Right forelimb (tissue), 1 donor: Measurements from ENCODE around the gene SESN1.
"Not testable (repeated sequence)": the region's sequence is repeated elsewhere in the genome, so short reads cannot be mapped to it uniquely, and the experiment has no call there.

Source experiments
- DNase-seq: peaks from one replicate; pipeline ENCODE4 v3.0.0-alpha.2; 2018

The SESN1 gene

DNA sequence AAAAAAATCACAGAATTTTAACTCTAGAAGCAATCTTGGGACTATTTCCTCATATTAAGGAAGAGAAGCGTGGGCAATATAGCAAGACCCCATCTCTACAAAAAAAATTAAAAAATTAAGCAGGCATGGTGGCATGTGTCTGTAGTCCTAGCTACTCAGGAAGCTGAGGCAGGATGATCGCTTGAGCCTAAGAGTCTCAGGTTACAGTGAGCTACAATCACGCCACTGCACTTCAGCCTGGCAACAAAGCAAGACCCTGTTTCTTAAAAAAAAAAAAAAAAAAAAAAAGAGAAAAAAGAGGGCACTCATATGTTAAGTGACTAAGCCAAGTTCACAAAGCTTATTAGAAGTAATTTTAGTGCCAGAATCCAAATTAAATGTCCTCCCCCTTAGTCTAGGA is 100.8 kb downstream of the SESN1 start:
- DNase-seq = no peak

DNA sequence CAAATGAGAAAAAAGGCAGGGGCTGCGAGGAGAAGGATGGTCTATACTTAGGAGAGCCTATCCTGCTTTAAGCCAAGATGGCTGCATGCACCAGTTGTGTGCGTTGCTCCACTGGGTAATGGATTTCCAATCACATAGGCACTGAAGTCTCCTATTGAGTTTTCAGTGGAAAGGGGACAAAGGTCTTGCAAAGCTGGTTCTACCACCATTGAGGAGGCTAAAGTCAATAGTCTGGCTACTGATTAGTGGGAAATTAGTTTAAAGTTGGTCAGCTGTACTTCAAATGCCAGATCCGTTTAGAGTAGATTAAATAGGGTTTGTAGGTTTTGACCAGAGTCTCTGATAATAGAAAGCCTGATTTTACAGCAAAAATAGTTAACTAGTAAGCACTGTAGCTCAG is 104.9 kb downstream of the SESN1 start:
- DNase-seq = no peak

DNA sequence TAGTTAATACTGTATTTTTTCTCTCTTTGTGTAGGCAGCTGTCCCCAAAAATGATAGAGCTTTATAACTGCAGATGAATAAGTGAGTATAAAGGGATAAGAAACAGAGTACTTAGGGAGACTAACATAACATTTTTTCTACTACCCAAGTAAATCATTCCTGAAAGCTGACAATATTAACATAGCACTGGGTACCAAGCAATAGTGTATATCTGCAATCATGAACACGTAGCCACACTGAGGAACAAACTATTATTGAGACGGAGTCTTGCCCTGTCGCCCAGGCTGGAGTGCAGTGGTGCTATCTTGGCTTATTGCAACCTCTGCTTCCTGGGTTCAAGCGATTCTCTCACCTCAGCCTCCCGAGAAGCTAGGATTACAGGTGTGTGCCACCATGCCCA is 105.9 kb downstream of the SESN1 start:
- no peak for DNase-seq

DNA sequence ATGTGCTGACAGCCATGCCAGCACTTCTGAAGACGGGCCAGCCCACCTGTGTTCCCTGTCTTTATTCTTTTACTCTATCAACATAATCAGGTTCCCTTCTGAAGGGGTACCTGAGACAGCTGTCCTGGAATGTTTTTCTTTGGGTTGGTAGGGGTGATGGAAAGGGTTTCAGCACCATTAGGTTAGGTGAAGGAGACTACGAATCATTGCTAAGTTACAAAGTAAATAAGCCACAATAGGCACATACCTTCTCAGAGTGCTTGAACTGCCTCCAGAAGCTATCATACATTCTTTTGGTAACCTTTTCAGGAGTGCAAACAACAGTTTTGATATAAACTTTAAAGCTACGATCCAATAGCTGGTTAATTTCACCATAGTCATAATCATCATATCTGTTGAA is 106.3 kb downstream of the SESN1 start:
- no peak for DNase-seq

DNA sequence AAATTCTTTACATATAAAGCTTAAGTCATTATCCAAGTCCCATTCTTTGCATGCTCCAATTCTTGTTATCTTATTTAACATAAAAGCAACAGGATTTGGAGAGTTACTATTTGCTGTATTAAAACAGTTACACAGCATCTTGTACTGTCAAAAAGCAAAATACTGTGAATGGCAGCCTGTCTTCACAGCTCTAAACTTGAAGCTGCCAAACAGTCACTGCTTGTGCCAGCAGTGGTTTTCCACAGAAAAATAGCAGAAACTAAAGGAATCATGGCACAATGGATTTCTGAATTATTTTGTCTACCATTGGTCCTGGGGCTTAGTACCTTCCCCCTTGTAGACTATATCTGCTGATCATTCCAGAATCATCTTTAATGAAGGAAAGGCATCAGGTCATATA is 107.5 kb downstream of the SESN1 start:
- no peak for DNase-seq

DNA sequence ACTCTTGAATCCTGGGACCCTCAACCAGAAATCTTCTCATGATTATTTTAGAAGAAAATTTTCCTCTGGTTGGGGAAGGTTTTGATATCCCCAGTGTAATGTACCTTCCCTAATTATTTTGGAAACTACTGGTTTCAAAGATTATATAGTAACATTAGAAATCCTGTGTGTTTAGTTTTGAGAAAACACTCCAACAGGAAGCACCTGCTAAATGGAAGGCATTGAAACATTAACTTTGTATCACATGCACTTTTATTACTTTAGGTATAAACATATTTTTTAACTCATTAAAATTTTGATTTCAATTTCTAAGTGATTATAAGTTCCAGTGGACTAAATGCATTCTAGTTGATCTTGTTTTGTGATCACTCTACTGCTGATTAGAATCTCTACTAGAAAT is 109.3 kb downstream of the SESN1 start:
- DNase-seq = no peak

DNA sequence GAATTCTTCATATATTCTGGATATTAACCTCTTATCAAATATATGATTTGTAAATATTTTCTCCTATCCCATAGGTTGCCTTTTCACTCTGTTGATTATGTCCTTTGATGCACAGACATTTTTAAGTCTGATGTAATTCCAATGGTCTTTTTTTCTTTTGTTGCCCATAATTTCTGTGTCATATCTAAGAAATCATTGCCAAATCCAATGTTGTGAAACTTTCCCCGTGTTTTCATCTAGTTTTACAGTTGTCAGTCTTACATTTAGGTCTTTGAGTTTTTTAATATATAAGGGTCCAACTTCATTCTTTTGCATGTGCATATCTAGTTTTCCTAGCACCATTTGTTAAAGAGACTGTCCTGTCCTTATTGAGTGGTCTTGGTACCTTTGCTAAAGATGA is 111.5 kb downstream of the SESN1 start:
- no peak for DNase-seq

DNA sequence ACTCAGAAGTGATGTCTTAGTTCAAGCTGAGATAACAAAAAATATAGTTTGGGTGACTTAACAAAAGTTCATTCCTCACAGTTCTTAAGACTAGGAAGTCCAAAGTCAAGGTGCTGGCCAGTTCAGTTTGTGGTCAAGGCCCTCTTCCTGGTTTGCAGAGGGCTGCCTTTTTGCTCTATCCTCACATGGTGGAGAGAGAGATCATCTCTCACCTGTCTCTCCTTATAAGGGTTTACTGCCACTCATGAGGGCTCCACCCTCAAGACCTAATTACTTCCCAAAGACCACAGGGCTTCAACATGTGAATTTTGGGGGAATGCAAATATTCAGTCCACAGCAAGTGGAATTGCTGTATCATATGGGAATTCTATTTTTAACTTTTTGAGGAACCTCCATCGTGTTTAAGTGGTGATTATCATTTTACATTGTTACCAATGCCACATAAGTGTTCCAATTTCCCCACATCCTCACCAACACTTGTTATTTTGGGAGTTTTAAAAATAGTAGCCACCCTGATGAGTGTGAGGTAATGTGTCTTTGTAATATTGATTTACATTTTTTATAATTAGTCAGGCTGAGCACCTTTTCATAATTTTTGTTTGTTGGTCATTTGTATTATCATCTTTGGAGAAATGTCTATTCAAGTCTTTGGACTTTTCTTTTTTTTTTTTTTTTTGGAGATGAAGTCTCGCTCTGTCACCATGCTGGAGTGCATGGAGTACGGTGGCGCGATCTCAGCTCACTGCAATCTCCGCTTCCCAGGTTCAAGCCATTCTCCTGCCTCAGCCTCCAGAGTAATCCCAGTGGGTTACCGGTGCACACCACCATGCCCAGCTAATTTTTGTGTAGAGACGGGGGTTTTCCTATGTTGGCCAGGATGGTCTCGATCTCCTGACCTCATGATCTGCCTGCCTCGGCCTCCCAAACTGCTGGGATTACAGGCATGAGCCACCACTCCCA is 112.2 kb downstream of the SESN1 start:
- no peak for DNase-seq

DNA sequence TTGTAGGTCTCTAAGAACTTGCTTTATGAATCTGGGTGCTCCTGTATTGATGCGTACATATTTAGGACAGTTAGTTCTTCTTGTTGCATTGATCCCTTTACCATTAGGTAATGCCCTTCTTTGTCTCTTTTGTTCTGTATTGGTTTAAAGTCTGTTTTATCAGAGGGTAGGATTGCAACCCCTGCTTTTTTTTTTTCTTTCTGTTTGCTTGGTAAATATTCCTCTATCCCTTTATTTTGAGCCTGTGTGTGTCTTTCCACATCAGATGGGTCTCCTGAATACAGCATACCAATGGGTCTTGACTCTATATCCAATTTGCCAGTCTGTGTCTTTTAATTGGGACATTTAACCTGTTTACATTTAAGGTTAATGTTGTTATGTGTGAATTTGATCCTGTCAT is 116.0 kb downstream of the SESN1 start:
- DNase-seq = not testable (repeated sequence)

DNA sequence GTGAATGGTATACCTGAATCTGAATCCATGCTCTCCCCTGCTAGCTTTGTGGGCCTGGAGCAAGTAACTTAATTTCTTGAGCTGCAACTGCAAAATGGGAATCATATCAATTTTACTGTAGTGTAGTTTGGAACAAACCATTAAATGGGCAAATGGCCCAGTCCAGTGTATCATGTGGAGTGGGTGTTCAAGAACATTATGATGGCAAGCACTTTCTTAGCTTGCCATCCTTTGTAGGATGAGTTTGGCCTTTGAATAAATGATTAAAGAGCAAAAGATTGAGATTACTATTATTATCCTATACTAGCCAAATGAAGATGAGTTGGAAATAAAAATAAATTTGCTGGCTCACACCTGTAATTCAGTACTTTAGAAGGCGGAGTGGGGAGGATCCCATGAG is 120.4 kb downstream of the SESN1 start:
- no peak for DNase-seq

DNA sequence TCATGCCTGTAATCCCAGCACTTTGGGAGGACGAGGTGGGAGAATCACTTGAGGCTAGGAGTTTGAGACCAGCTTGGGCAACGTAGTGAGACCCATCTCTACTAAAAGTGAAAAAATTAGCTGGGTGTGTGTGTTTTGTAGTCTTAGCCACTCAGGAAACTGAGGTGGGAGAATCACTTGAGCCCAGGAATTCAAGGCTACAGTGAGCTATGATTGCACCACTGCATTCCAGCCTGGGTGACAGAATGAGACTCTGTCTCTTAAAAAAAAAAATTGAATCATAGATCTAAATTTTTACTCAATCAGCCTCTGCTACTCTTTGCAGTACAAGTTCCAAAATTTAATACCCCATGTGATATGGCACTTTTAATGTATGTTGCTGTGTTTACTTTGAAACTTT is 124.9 kb downstream of the SESN1 start:
- no peak for DNase-seq

DNA sequence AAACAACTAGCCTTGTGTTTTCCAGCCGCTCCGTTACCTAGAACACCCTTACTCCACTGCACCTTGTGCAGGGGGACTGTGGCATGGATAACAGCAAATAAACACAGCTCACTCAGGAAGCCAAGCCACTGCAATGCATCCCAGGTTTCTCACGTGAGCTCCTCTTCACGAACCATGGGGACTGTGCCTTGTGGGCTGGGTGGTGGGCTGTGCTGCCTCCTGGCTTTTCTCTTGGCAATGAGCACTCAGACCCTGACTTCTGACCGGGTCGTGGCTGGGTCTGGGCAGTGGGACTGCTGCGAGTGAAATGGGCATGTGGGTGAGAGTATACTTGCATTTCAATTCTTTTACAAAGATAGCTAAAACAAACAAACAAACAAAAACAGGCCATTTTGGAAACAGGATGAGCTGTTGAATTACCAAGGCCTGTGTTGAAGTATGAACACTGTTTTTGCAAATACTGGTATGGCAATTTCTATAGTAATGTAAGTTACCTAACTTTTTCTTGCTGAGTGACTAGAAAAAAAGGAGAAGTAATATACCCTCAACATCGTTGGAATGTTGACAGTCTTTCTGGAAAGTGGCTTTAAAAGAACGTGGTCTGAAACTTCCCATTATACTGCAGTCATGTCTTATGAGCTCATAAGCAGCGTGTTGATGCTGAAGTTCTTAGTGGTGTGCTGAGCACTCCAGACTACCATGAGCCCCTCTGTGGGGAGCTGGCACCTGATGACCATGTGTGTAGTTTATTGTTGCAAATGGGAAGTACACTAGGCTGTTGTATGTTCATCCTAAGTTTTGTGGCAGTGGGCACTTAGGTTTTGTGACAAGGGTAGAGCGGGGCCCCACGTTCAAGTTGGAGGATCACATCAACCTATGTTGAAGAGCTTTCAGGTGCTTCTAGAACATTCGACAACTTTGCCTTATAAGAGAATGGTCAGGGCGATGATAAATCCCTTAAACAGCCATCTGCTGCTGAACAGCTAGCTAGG is 126.0 kb downstream of the SESN1 start:
- no peak for DNase-seq

DNA sequence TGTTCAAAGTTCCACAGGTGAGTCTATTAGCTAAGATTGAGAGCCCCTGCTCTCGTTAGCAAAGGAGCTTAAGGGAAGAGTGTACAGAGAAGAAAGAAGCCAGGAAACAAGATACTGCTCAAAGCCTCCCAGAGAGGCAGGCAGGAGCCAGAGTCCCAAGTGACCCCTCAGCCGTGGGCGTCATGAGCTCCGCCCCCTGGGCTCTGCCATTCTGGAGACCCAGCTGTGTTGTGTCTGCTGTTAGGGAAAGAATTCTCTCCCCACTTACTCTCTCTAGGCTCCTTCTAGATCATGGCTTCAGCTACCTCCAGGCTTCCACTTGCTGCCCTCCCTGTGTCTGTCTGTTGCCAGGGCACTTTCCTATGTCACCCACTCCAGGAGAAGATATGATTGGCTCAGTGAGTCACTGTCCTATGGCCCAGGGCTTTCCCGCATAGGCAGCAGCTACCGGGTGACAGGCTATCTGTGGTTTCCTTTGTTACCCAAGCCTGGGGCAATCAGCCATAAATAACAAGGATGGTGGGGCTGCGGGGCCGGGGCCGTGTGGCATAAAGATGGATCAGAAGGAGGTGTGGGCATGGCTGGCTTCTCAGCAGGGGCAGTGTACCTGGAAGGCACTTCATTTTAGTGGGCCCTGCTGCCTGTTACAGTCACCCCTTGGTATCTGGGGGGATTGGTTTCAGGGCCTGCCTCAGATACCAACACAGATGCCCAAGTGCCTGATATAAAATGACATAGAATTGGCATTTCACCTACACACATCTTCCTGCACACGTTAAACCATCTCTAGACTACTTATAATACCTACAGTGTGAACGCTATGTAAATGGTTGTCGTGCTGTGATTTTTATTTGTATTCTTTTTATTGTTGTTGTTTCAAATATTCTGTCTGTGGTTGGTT is 127.5 kb downstream of the SESN1 start:
- DNase-seq = no peak

DNA sequence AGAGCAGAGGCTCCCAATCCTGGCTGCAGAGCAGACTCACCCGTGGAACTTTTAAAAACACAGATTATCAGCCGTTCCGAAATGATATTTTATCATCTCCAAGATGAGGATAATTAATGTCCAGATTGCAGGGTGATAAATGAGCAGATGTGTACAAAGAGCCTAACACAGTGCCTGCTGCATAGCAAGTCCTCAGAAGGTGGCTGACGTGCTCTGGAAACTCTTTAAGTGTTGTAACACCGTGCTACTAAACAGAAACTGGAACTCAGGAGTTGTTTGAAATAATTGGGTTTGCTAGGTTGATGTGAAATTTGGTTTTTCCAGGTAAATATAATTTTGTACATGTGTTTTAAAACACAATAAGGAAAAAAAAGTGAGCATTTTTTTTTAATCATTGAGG is 128.4 kb downstream of the SESN1 start:
- no peak for DNase-seq

DNA sequence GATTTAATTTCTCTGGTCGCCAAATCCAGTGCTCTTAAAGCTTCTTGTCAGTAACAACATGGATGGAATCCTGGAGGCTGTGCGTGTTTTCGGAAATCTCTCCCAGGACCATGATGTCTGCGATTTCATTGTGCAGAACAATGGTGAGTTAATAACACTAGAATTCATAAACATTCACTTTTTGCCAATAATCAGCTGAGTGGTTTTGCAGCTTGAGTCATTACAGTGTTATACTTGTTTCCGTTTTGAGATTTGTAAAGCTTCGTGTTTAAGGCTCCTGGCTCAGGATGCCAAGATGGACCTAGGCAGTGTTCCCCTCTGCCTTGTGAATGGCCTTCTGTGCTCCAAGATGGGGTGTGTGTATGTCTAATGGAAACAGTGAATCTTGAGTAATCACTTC is 132.7 kb downstream of the SESN1 start:
- DNase-seq = no peak

DNA sequence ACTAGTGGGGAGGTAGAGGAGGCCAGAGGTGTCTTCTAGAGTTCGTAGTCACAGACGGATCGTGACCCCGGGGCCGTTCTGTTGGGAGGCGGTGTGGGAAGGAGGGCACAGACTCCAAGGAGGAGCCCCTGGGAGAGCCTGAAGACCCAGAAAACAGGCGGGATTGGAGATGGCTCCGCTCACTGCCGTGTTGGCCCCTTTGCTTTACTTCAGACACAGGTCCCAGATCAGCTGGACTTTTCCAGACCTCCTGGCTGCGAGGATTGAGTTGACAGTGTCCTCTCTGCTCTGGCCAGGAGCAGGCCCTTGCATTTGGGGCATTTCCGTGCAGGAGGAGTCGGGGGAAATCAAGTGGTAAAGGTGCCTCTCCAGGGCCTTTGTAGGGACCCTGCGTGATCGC is 133.6 kb downstream of the SESN1 start:
- no peak for DNase-seq

DNA sequence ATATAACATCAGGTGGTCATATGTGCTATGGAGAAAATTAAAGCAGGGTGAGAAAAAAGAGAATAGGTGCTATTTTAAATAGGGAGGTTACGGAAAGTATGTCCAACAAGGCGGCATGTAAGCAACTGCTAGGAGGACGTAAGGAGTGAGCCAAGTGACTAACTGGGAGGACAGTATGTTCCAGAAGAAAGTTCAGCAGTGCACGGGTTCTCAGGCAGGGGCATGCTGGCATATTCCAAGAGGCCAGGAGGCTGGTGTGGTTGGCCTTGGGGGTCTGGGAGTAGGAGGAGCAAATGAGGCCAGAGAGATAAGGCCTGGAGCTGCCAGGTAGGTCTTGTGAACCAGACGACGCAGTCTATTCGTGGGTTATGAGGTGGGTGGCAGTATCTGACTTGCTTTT is 134.0 kb downstream of the SESN1 start:
- DNase-seq = no peak

DNA sequence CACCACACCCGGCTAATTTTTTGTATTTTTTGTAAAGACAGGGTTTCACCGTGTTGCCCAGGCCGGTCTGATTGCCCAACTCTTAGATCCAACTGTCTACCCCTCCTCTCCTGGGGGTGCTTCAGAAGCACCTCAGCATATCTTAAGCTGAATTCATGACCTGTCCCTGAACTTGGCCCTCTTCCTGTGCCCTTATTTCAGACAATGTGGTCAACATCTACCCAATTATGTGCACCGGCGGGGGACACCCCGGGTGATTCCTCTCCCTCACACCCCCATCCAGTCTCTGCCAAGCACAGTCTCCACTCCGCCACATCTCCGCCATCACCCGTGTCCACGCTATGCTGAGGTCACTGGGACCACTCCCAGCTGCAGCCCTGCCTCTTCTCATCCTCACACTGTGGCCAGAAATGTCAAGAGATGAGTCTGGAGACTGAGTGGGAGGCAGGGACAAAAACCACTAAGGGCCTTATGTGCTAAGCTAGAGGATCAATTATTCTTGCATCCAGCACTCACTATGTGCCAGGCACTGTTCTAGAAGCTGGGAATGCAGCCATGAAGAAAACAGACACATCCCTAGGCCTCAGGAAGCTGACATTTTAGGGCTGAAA is 134.6 kb downstream of the SESN1 start:
- no peak for DNase-seq

DNA sequence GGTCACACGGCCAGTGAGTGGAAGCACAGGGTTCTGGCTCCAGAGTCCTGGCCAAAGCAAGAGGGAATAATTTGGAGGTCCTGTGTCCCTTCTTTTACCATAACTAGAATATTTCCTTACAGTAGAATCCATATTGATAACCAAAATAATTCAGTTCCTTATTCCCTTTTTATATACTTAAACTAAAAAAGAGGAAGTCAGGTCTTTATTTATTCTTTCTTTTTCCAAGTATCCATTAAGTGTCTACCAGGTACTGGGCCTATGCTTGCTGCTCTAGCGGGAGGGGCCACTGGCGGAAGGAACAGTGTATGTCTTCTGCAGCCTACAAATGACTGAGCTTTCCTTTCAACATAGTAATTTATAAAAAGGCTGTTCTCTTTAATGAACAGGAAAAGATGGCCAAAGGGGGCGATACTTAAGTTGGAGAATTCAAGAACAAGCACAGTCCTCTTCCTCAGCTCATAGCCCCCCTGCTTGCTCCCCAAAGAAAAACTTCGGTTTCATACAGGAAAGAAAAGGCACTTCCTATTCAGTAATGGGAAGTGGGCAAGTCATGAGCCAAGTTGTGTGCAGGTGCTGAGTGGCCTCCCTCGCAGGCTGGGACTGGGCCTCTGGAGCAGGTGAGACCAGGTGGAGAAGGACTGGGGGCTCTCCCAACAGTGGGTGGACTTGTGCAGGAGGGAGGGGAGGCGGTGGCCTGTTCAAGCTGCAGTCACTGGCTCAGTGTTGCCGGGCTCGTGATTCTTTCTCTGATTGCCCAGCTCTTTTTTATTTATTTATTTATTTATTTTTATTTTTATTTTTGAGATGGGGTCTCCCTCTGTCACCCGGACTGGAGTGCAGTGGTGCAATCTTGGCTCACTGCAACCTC is 135.5 kb downstream of the SESN1 start:
- no peak for DNase-seq

DNA sequence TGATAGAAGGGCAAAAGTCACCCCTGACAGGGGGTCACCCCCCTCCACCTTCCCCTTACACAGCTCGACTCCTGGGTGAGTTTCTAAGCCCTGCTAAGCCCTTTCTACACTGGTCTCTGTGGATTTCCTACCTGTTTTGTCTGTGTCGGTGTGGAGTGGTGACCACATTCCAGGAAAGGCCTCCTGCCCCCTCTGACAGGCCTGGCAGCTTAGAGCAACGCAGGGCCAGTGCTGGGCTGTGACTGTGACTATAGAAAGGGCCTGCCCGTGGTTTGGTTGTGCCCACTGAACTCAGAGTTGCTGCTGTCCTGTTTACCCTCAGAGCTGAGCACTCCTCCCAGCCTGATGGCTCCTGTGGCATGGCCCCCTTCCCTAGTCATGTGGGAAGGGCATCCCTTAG is 137.4 kb downstream of the SESN1 start:
- DNase-seq = no peak

DNA sequence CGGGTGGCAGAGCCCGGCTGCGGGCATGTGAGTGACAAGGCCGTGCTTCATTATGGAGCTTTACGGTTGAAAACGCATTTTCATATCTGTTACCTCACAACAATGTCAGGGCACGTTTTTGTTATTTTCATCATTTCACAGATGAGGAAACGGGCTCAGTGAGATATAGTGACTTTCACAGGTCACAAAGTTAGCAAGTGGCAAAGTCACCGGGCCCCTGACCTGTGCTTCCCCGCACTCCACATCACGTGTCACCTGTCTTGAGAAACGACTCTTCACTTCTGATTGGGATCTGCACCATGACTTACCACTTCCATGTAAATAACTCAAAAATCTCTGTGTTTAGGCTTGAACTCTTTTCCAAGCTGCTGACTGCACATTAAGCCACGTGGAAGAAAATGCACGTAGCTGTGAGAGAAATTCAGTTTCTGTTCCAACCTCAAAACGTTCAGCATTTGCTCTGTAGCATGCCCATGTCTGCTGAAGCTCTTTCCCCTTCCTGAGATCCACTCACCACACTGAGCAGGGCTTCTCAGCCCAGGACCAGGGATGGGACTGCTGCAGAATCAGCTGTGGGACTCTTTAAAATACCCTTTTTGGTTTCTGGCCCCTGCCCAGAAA is 139.2 kb downstream of the SESN1 start:
- DNase-seq = no peak
